G401 (cell line): ENCODE measurements around the gene ETS1. TPM values are rescaled to one million over a fixed set of nuclear protein-coding genes. Genes with fewer than 3 reads are reported as not detected.
"Not testable (repeated sequence)": the region's sequence is repeated elsewhere in the genome, so short reads cannot be mapped to it uniquely, and the experiment has no call there.

ENCODE experiments used
- DNase-seq: peaks from one replicate; pipeline ENCODE4 v3.0.0-alpha.2; 2015; ENCODE audit warnings: low spot score
- in situ Hi-C: cut with HindIII; loops from 2 replicates; pipeline ENCODE4 v1.10.0; 2016; ENCODE audit warnings: low sequenced_read_pairs, mixed read lengths
- total RNA-seq: library from RNA; depleted of rRNA; stranded (reverse); fragments of >200 nt; shearing (Covaris generic); gene quantifications from 2 replicates; pipeline ENCODE4 v1.2.3, GENCODE V29; 2014

ETS1 gene
- total RNA-seq, 1 experiment from 2014 or later, result 61.7 TPM

- in situ Hi-C loops, result no loop called here
- no peak for DNase-seq
Measured at GRCh38 chr11:128463371-128463829, 124.0 kb downstream of the ETS1 start.

- in situ Hi-C loops, result no loop called here
- no peak for DNase-seq
Measured at GRCh38 chr11:128462922-128463321, 124.4 kb downstream of the ETS1 start.

GRCh38 chr11:128462189-128462588, 125.2 kb downstream of the ETS1 start:
- in situ Hi-C loops, result no loop called here
- no peak for DNase-seq

- DNase-seq, result no peak
- in situ Hi-C loops, result no loop called here
Measured at GRCh38 chr11:128458321-128458720, 129.0 kb downstream of the ETS1 start.

GRCh38 chr11:128457874-128458273, 129.5 kb downstream of the ETS1 start:
- in situ Hi-C loops, result no loop called here
- no peak for DNase-seq

GRCh38 chr11:128456566-128457268, 130.6 kb downstream of the ETS1 start:
- in situ Hi-C loops, result no loop called here
- DNase-seq, result no peak

GRCh38 chr11:128455766-128456165, 131.6 kb downstream of the ETS1 start:
- DNase-seq, result no peak
- in situ Hi-C loops, result no loop called here

GRCh38 chr11:128453444-128454336, 133.7 kb downstream of the ETS1 start:
- DNase-seq, result no peak
- in situ Hi-C loops, result no loop called here

- in situ Hi-C loops, result no loop called here
- peak; percentile 15 for DNase-seq
Measured at GRCh38 chr11:128451652-128452470, 135.5 kb downstream of the ETS1 start.

- in situ Hi-C loops, result no loop called here
- no peak for DNase-seq
Measured at GRCh38 chr11:128450882-128451651, 136.3 kb downstream of the ETS1 start.

- in situ Hi-C loops, DNase-seq: not testable (repeated sequence)
Measured at GRCh38 chr11:128450425-128450824, 136.9 kb downstream of the ETS1 start.

GRCh38 chr11:128448981-128449713, 138.2 kb downstream of the ETS1 start:
- no peak for DNase-seq
- in situ Hi-C loops, result no loop called here

- no peak for DNase-seq
- in situ Hi-C loops, result no loop called here
Measured at GRCh38 chr11:128448200-128448886, 139.0 kb downstream of the ETS1 start.

- in situ Hi-C loops, result no loop called here
- no peak for DNase-seq
Measured at GRCh38 chr11:128447233-128447632, 140.1 kb downstream of the ETS1 start.

- in situ Hi-C loops, DNase-seq: not testable (repeated sequence)
Measured at GRCh38 chr11:128445921-128446320, 141.4 kb downstream of the ETS1 start.

GRCh38 chr11:128437136-128437535, 150.2 kb downstream of the ETS1 start:
- no peak for DNase-seq
- in situ Hi-C loops, result no loop called here

GRCh38 chr11:128434818-128435217, 152.5 kb downstream of the ETS1 start:
- no peak for DNase-seq
- in situ Hi-C loops, result no loop called here

GRCh38 chr11:128434411-128434810, 152.9 kb downstream of the ETS1 start:
- in situ Hi-C loops, result no loop called here

More at GRCh38 chr11:128434411-128434810, 152.9 kb downstream of the ETS1 start:
- no peak for DNase-seq
